Hepatocyte (in vitro differentiated cells): ENCODE results near the gene NUDT4.

ENCODE experiments used
- EZH2 ChIP-seq: fragments of 200-600 bp; sonication (generic); IDR thresholded peaks from 2 replicates; pipeline ENCODE4 v1.6.1; 2016; ENCODE audit warnings: antibody characterized with exemption, mild to moderate bottlenecking, borderline replicate concordance
- EZH2phosphoT487 ChIP-seq: fragments of 200-600 bp; sonication (generic); IDR thresholded peaks from one replicate; pipeline ENCODE4 v1.6.1; 2018; ENCODE audit warnings: antibody characterized with exemption, mild to moderate bottlenecking, low read depth, moderate library complexity; ENCODE audit not compliant: unreplicated experiment, severe bottlenecking
- TF ChIP-seq, protein P1 (sequence below): fragments of 200-600 bp; sonication (generic); IDR thresholded peaks from 2 replicates; pipeline ENCODE4 v1.5.1; 2016; ENCODE audit warnings: antibody characterized with exemption, mild to moderate bottlenecking; ENCODE audit not compliant: poor library complexity

DNA sequence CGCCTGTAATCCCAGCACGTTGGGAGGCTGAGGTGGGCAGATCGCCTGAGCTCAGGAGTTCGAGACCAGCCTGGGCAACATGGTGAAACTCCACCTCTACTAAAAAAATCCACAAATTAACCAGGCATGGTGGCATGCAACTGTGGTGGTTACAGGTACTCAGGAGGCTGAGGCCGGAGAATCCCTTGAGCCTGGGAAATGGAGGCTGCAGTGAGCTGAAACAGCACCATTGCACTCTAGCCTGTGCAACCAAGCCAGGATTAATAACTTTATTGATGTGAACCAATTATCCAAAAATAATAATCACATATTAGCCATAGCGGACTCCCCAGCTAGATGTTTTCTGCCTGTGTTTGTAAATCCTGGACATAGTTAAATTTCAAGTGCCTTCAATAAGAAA is 1.8 kb upstream of the NUDT4 start:
- TF ChIP-seq, protein P1, sequence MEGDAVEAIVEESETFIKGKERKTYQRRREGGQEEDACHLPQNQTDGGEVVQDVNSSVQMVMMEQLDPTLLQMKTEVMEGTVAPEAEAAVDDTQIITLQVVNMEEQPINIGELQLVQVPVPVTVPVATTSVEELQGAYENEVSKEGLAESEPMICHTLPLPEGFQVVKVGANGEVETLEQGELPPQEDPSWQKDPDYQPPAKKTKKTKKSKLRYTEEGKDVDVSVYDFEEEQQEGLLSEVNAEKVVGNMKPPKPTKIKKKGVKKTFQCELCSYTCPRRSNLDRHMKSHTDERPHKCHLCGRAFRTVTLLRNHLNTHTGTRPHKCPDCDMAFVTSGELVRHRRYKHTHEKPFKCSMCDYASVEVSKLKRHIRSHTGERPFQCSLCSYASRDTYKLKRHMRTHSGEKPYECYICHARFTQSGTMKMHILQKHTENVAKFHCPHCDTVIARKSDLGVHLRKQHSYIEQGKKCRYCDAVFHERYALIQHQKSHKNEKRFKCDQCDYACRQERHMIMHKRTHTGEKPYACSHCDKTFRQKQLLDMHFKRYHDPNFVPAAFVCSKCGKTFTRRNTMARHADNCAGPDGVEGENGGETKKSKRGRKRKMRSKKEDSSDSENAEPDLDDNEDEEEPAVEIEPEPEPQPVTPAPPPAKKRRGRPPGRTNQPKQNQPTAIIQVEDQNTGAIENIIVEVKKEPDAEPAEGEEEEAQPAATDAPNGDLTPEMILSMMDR: no peak
- no peak for TF ChIP-seq EZH2
- no peak for TF ChIP-seq EZH2phosphoT487
